Caco-2 (cell line): ENCODE measurements around the gene HMGCLL1. TPM values are rescaled to one million over a fixed set of nuclear protein-coding genes. Genes with fewer than 3 reads are reported as not detected.

ENCODE experiments used
- BruUV-seq: library from RNA; stranded (reverse); fragments of 400-500 nt; replicated peaks from 2 replicates; lab custom pipeline; 2021; lab: Mats Ljungman, UMichigan
- CTCF ChIA-PET: fragments of 300-600 bp; sonication (Branson Sonifier 250); formaldehyde crosslinking; loops from one replicate; lab custom pipeline; 2022; ENCODE audit warnings: antibody characterized with exemption; lab: Charles Lee
- POLR2A ChIA-PET: fragments of 300-600 bp; sonication (Branson Sonifier 250); formaldehyde crosslinking; loops from one replicate; lab custom pipeline; 2022; ENCODE audit warnings: antibody characterized with exemption; lab: Charles Lee
- DNase-seq, 2 experiments: peaks; one replicate each; pipeline versions ENCODE4 v3.0.0 to v3.0.0-alpha.2; 2020 to 2022
- H3K27me3 ChIP-seq: replicated peaks from 2 replicates; pipeline ENCODE4 v1.6.0; 2011; ENCODE audit warnings: low read length; ENCODE audit not compliant: control insufficient read depth, insufficient read depth
- H3K36me3 ChIP-seq: 2 replicates; pipeline ENCODE4 v1.5.1; 2011; ENCODE audit warnings: low read length; ENCODE audit not compliant: control insufficient read depth, insufficient read depth
- H3K4me1 ChIP-seq: fragments of 250-450 bp; sonication (Bioruptor Pico); 2 replicates; pipeline ENCODE4 v1.5.1; 2020; ENCODE audit warnings: mild to moderate bottlenecking
- H3K4me3 ChIP-seq: 2 replicates; pipeline ENCODE4 v1.5.1; 2011; ENCODE audit warnings: low read depth, mild to moderate bottlenecking, control low read depth, low read length
- H3K9me3 ChIP-seq: fragments of 250-450 bp; sonication (Bioruptor Pico); 2 replicates; pipeline ENCODE4 v1.5.1; 2020; ENCODE audit warnings: mild to moderate bottlenecking, moderate library complexity
- H3K27ac Mint-ChIP-seq: one replicate; pipeline ENCODE4 v1.8.0; 2022; ENCODE audit warnings: mixed read lengths; ENCODE audit not compliant: unreplicated experiment
- H3K27me3 Mint-ChIP-seq: one replicate; pipeline ENCODE4 v1.8.0; 2022; ENCODE audit warnings: mixed read lengths; ENCODE audit not compliant: insufficient read depth, unreplicated experiment
- H3K36me3 Mint-ChIP-seq: one replicate; pipeline ENCODE4 v1.8.0; 2022; ENCODE audit warnings: mild to moderate bottlenecking, mixed read lengths; ENCODE audit not compliant: insufficient read depth, unreplicated experiment
- H3K4me1 Mint-ChIP-seq: one replicate; pipeline ENCODE4 v1.8.0; 2022; ENCODE audit warnings: low read depth, mixed read lengths; ENCODE audit not compliant: unreplicated experiment
- H3K4me3 Mint-ChIP-seq: one replicate; pipeline ENCODE4 v1.8.0; 2022; ENCODE audit warnings: mild to moderate bottlenecking, moderate library complexity, mixed read lengths; ENCODE audit not compliant: unreplicated experiment
- H3K9me3 Mint-ChIP-seq: one replicate; pipeline ENCODE4 v1.8.0; 2022; ENCODE audit warnings: mixed read lengths; ENCODE audit not compliant: unreplicated experiment
- CTCF ChIP-seq, 2 experiments: fragments of 200-600 bp in 1 of 2; IDR thresholded peaks; 1 replicate in 1 of 2; 2 replicates in 1 of 2; pipeline versions ENCODE4 v1.5.1 to v1.8.0; 2011 to 2022; ENCODE audit warnings: antibody characterized with exemption in 1 of 2, control low read depth in 1 of 2, inconsistent platforms in 1 of 2, low read depth in 1 of 2, low read length in 1 of 2, mild to moderate bottlenecking in 1 of 2, moderate library complexity in 1 of 2; ENCODE audit not compliant: insufficient read depth in 1 of 2, severe bottlenecking in 1 of 2, unreplicated experiment in 1 of 2
- intact Hi-C: fragments of 100-400 bp; cut with micrococcal nuclease; formaldehyde crosslinking; loops from one replicate; pipeline ENCODE4 v1.10.0; 2022; ENCODE audit not compliant: unreplicated experiment
- total RNA-seq: library from RNA; stranded (reverse); gene quantifications from 2 replicates; pipeline ENCODE4 v1.2.3, GENCODE V29; 2022

The HMGCLL1 gene
- total RNA-seq, 1 experiment from 2014 or later = not detected

- Mint-ChIP-seq H3K27me3 (no peaks in the 10 kb centered on the region), H3K36me3 (no peaks in the 10 kb centered on the region), H3K4me1 (peaks cover 7% of the 10 kb centered on the region), H3K27ac (no peak overlapping the region), H3K4me3 (no peak overlapping the region), H3K9me3 (no peaks in the 10 kb centered on the region)
- no peak for DNase-seq
- H3K4me1 ChIP-seq = no peaks in the 10 kb centered on the region
- H3K4me3 ChIP-seq = no peak overlapping the region
- intact Hi-C loops = no loop called here
- no peaks in the 10 kb centered on the region for H3K27me3 ChIP-seq
- no peak for TF ChIP-seq CTCF (IDR thresholded peaks at IDR 0.05; ENCODE audit: insufficient read depth in 1 of 2, low read depth in 1 of 2, low read length in 1 of 2, severe bottlenecking in 1 of 2, unreplicated experiment in 1 of 2)
- POLR2A ChIA-PET = no interaction called here
- no TSS peak for BruUV-seq
- no peaks in the 10 kb centered on the region for H3K9me3 ChIP-seq
- H3K36me3 ChIP-seq = no peaks in the 10 kb centered on the region
- CTCF ChIA-PET = no interaction called here
Measured at GRCh38 chr6:55433446-55434130, 145.4 kb downstream of the HMGCLL1 start.

GRCh38 chr6:55423933-55424332 is 155.1 kb downstream of the HMGCLL1 start:
- H3K4me1 ChIP-seq = no peaks in the 10 kb centered on the region
- no peak for DNase-seq
- Mint-ChIP-seq H3K4me3 (no peak overlapping the region), H3K27me3 (no peaks in the 10 kb centered on the region), H3K27ac (no peak overlapping the region), H3K9me3 (no peaks in the 10 kb centered on the region), H3K36me3 (no peaks in the 10 kb centered on the region), H3K4me1 (no peaks in the 10 kb centered on the region)
- TF ChIP-seq CTCF (IDR thresholded peaks at IDR 0.05; ENCODE audit: insufficient read depth in 1 of 2, low read depth in 1 of 2, low read length in 1 of 2, severe bottlenecking in 1 of 2, unreplicated experiment in 1 of 2) = no peak
- H3K9me3 ChIP-seq = no peaks in the 10 kb centered on the region
- no peaks in the 10 kb centered on the region for H3K36me3 ChIP-seq
- no peak overlapping the region for H3K4me3 ChIP-seq
- ChIA-PET CTCF (no interaction called here), POLR2A (no interaction called here)
- H3K27me3 ChIP-seq = no peaks in the 10 kb centered on the region
- no TSS peak for BruUV-seq
- intact Hi-C loops = no loop called here

- peaks cover 16% of the 10 kb centered on the region for H3K9me3 Mint-ChIP-seq
- no peak overlapping the region for H3K4me3 Mint-ChIP-seq
Measured at GRCh38 chr6:55410674-55411073, 168.3 kb downstream of the HMGCLL1 start.

More at GRCh38 chr6:55410674-55411073, 168.3 kb downstream of the HMGCLL1 start:
- no peak overlapping the region for H3K4me3 ChIP-seq
- CTCF ChIA-PET = no interaction called here
- no peaks in the 10 kb centered on the region for H3K36me3 Mint-ChIP-seq
- no peaks in the 10 kb centered on the region for H3K27me3 ChIP-seq
- no peaks in the 10 kb centered on the region for H3K27me3 Mint-ChIP-seq
- no peaks in the 10 kb centered on the region for H3K9me3 ChIP-seq
- no peaks in the 10 kb centered on the region for H3K4me1 ChIP-seq
- no peak for DNase-seq
- no peaks in the 10 kb centered on the region for H3K4me1 Mint-ChIP-seq
- POLR2A ChIA-PET = no interaction called here
- no TSS peak for BruUV-seq
- intact Hi-C loops = no loop called here
- H3K36me3 ChIP-seq = no peaks in the 10 kb centered on the region
- TF ChIP-seq CTCF (IDR thresholded peaks at IDR 0.05; ENCODE audit: insufficient read depth in 1 of 2, low read depth in 1 of 2, low read length in 1 of 2, severe bottlenecking in 1 of 2, unreplicated experiment in 1 of 2) = no peak
- H3K27ac Mint-ChIP-seq = no peak overlapping the region
